Measurements from ENCODE around the gene POLR2L.

Gene POLR2L

DNA sequence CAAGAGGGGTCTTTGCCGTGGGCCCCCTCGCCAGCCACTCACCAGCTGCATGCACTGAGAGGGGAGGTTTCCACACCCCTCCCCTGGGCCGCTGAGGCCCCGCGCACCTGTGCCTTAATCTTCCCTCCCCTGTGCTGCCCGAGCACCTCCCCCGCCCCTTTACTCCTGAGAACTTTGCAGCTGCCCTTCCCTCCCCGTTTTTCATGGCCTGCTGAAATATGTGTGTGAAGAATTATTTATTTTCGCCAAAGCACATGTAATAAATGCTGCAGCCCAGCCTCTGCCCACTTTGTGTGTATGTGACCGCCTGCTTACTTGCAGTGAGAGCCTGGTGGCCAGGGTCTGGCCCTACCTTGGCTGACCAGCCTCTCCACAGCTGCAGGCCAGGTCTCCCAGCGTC is 17.4 kb downstream of the POLR2L start:
- DNase-seq = no peak

DNA sequence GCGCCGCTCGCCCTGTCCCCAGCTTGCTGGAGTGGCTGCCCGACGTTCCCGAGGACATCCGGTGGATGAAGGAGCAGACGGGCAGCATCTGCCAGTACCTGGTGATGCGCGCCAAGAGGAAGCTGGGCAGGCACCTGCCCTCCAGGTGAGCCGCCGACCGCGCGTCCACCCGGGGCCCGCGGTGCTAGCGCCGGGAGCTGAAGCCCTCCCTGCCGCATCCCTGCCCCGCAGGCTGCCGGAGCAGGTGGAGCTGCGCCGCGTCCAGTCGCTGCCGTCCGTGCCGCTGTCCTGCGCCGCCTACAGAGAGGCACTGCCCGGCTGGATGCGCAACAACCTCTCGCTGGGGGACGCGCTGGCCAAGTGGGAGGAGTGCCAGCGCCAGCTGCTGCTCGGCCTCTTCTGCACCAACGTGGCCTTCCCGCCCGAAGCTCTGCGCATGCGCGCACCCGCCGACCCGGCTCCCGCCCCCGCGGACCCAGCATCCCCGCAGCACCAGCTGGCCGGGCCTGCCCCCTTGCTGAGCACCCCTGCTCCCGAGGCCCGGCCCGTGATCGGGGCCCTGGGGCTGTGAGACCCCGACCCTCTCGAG is 17.9 kb downstream of the POLR2L start:
- DNase-seq = no peak

DNA sequence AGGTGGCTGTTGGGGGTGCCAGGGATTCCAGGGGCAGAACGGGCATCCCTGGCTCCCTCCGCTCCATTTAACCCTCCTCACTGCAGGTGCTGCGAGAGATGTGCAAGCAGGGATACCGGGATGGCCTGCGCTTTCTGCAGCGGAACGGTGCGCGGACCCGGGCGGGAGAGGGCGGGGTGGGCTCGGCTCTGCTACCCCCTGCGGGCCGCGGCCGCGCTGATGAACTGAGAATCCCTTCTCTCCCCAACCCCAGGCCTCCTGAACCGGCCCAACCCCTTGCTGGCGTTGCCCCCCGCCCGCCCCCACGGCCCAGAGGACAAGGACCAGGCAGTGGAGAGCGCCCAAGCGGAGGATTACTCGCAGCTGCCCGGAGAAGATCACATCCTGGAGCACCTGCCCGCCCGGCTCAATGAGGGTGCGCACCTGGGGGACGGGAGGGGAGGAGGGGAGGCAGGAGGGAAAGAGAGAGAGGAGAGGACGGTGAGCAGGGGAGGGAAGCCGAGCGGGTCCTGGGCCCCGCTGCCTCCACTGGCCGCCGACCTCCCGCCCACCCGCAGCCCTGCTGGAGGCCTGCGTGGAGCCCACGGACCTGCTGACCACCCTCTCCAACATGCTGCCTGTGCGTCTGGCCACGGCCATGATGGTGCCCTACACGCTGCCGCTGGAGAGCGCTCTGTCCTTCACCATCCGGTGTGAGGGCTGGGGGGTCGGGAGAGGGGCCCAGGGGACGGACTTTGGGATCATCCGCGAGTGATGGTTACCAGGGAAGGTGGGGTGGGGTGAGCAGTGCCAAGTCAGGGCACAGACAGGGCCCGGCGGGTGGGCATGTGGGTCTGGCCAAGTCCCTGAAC is 18.7 kb downstream of the POLR2L start:
- DNase-seq = no peak

DNA sequence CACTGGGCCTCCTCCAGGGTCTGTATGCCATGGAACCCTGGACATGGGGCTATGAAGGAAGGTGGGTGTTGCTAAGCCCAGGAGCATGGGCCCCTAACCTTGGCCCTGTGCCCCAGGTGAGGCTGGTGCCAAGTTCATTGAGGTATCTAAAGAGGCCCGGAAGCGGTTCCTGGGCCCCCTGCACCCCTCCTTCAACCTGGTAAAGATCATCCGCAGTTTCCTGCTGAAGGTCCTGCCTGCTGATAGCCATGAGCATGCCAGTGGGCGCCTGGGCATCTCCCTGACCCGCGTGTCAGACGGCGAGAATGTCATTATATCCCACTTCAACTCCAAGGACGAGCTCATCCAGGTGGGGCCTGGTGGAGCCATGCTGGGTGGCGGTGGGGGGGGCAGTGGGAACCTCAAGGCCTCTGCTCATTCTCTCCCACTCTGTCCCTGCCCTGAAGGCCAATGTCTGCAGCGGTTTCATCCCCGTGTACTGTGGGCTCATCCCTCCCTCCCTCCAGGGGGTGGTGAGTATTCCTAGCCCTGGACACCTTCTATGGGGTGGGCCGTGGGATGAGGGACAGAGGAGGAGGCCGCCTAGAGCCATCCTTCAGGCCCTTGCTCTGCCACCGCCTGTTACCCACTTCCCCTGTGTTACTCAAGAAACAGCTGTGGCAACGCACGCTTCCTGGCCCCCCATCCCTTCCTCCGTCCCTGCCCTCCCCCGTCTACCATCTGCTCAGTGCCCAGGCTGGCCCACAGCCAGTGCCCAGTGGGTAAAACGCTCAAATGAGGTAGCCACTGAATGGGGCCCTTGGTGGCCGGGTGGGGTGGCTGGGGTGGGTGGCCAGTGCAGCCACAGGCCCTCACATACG is 20.6 kb downstream of the POLR2L start:
- DNase-seq = no peak

DNA sequence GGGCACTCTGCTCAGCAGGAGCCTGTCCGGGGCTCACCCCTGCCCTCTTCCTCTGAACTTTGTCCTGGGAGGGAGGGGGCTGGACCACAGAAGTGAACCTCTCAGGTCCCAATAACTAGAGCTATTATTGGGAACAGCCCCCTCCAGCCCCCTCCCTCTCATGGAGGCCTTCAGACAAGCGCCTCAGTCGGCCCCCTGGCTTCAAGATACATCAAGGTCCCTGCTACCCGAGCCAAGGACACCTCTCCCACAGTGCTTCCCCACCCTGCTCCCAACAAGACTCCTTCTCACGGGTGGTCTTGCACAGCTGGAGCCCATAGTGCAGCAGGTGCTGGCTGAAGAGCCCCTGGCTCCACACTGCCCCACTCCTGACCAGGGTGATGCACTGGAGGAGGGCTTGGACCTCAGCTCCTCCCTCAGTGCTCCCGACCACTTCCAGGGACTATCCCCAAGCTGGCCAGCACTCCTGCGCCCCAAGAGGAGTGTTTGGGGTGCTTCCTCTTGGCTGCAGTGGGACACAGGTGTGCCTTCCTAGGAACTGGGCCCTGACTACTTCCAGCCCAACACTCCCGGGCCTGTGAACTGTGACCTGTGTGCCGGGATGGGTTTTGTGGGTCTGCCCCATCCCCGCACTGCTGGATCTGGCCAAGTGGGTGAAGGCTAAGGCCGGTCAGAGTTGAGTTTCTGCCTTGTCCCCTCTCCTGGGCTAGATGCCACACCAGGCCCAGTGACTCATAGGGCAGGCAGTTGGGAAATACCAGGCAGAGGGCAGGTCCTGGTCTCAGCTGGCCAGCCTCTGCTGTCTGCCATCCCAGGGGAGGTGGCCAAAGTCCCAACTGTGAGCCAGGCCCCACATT is 21.4 kb downstream of the POLR2L start:
- peak in 1 of 2 experiments; percentile 81 for DNase-seq

DNA sequence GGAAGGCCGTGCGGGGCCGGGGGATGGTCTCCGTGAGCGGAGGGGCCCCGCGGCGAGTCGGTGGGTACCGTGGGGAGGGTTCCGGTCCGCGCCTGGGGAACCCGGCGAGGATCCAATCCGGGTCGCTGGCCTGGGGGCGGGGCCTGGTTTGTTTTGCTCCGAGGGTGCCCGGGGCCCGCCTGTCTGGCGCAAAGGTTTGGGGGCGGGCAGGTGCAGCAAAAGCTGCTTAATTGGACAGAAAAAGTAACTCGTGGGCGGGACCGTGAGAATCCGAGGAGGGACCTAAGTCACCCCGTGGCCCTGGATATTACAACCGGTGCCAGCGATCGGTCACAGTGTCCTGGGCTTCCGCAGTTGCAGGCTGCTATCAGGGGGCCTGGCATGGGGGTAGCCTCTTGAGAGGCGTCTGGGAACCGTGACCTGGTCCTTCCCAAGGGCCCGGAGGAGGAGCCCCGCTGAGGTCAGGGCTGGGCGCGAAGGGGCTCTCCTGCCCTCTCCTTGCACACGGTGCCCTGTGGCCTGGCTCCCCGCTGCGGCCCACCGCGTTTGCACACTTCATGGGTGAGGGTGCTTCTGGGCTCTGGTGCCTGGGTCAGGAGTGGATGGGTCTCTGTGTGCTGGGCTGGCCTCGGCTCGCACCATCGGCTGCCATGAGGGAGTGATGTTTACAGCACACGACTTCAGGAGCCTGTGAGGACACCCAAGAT is 22.2 kb downstream of the POLR2L start:
- DNase-seq = peak; percentile 86 to 89

DNA sequence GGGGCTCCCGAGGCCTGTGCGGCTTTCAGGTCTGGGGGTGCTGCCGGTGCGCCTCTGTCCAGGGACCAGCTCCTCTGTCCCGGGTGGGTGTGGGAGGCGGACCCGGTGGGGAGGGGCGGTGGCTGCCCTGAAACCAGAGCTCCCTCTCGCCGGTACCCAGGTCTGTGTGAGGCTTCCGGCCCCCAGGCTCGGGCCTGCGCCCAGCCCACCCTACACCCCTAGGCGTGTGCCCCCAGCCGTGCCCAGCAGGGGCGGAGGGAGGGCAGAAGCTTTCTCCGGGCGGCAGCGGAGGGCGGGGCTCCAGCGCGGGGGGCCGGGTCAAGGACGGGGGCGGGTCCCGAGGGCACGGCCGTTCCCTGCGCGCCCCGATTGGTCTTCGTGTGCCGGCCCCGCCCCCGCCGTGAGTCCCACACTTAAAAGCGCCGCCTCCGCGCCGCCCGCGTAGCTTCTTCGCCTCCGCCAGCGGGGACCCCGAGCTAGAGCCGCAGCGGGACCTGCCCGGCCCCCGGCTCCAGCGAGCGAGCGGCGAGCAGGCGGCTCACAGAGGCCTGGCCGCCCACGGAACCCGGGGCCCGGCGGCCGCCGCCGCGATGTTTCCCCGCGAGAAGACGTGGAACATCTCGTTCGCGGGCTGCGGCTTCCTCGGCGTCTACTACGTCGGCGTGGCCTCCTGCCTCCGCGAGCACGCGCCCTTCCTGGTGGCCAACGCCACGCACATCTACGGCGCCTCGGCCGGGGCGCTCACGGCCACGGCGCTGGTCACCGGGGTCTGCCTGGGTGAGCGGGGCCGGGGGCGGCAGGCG is 23.0 kb downstream of the POLR2L start:
- peak in 1 of 2 experiments; percentile 82 for DNase-seq

DNA sequence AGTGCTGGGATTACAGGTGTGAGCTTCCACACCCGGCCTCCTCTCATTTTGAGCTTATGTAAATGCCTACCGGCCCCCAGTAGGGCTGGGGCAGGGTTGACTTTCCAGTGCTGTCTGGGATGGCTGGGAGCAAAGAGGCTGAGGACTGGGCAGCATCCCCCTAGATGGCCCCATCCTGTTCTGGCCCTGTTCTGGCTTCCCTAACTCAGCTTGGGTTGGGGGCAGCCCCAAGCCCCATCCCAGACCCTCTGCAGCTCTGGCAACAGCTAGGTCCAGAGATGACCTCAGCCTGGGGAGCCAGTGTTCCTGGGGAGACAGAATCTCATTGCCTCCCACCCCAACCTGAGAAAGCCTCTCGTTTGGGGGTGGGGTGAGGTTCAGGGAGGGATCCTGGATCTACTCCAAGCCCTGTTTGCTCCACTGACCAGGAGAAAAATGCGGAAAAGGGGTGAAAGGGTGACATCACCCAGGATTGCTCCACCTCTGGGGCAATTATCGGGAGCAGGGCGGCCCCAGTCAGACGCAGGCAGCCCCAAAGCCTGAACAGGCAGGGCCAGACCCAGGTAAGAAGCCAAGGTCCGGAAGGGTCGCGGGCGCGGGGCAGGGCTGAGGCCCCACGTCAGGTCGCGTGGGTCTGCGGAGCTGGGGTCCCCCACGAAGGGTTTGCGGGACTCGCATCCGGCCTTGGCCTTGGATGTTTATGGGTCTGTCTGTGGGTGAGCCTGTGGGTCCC is 23.8 kb downstream of the POLR2L start, which contains the start of gene PNPLA2:
PNPLA2 (plus strand) TSS at position 519 of the 733 bp plus-strand sequence. CDS start 805 bp downstream, outside the sequence.
- no peak for DNase-seq

DNA sequence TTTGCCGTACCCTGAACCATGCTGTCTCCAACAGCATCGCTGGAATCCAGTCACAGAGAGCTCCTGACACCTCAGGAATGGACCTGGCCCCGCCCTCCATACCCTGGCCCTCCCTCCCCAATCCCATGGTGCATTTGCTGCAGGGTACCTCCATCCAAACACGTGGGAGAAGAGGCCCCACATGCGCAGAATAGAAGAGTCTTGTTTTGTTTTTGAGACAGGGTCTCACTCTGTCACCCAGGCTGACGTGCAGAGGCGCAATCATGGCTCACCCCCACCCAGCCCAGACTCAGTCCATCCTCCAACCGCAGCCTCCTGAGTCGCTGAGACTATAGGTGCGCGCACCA is 25.9 kb downstream of the POLR2L start:
- DNase-seq = no peak

DNA sequence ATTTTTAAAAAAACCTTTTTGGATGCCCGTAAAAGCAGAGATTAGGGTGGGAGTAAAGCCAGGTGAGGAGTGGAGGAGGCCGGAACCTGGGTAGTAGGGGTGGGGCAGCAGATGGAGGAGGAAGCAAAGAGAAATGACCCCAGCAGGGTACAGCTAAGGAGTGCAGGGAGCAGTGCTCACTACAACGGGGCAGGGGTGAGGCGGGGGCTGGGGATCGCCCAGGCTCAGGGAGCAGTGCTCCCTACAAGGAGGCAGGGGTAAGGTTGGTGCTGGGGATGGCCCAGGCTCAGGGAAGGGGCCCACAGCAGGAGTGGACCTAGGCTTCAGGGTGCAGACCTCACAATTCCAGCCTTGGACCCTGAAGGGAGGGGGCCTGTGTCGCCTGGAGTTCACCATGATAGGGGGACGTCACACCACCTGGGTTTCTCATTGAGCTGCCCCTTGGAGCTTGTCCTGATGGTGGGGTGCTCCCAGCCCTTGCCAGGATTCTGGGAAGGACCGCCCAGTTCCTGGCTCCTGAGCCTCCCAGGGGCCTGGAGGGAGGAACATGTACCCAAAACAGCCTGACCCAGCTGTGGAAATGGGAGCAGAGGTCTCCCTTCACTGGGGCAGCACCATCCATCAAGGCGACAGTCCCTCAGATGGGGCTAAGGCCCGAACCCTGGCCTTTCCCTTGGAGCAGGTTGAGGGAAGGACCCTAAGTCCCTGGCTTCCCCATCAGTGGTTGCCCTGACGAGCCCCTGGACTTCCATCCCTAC is 26.5 kb downstream of the POLR2L start:
- DNase-seq = no peak

DNA sequence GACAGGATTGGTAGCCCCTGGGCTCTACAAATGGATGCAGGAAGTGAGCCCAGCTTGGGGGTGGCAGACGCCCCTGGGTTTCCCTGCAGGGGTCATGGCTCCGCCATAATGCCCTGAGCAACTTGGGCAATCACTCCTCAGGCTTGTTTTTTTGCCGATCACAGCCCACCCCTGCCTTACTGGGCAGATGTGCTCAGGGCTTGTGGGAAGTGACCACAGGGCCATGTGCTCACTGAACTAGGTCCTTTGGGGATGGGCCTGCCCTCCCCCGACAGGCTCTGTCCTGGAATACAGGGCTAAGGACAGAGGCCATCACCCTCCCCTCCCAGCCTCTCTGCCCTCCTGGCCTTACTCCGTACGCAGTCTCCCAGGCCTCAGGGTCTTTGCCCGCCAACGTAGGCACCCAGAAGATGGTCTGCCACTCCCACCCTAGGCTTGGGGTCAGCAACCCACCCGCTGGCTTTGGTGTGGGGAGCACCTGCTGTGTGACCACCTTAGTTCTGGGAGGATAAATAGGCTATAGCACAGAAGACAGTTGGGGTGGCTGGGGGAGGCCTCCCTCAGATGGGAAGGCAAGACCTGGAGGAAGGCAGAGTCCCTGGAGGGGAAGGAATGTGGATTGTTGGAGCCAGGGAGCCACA is 28.8 kb downstream of the POLR2L start:
- DNase-seq = no peak

DNA sequence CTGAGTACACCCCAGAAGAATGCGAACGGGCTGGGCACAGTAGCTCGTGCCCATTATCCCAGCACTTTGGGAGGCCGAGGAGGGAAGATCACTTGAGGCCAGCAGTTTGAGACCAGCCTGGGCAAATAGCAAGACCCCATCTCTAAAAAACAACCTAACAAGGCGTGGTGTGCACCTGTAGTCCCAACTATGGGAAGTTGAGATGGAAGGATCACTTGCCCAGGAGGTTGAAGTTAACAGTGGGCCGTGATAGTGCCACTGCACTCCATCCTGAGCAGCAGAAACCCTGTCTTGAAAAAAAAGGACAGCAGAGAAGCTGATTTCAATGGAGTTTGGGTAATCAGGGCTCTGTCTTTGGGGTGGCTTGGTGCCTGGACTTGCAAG is 29.3 kb downstream of the POLR2L start:
- DNase-seq = no peak

DNA sequence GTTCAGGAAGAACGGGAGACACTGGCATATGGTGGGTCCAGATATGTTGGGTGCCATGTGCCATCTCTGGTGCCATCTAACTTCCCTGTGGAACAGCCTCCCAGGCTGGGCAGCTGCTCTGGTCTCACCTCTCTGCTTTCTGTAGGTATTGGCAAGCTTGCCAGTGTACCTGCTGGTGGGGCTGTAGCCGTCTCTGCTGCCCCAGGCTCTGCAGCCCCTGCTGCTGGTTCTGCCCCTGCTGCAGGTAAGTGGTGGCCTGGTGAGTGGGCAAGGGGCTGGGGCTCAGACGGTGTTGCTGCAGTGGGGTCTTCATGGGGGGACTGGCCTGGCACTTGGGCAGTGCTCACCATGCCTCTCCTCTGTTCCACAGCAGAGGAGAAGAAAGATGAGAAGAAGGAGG is 29.9 kb downstream of the POLR2L start:
- DNase-seq = no peak

DNA sequence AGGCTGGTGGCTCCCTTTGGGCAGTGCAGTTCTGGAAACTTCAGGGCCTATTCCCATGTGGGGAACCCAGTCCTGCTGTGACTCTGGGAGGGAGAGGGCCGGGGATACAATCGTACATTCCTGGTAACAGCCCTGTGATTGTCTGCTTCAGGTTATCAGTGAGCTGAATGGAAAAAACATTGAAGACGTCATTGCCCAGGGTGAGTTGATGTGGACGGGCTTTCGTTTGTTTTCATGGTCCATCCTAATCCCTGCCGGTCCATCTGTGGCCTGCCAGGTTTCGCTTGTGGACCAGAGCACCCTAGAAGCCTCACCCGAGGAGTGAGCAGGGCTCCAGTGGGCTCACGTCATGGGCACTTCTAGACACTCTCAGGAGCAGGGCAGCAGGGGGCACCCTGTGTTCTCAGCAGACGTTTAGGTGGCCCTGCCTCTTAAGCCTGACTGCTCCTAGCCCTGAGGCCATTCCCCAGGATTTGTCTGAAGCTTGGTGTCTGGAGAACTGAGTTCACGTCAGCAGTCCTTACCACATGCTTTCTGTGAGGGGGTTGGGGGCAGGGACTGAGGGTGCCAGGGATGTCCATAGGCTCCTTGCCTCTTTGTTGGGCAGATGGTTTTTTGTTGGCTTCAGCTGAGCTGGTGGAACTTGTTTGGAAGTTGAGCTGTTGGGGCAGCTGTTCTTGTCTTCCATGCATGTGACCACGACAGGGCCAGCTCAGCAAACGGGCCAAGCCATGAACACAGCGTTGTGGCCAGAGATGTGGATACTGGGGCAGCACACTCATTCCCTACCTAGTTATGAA is 30.7 kb downstream of the POLR2L start:
- no peak for DNase-seq

DNA sequence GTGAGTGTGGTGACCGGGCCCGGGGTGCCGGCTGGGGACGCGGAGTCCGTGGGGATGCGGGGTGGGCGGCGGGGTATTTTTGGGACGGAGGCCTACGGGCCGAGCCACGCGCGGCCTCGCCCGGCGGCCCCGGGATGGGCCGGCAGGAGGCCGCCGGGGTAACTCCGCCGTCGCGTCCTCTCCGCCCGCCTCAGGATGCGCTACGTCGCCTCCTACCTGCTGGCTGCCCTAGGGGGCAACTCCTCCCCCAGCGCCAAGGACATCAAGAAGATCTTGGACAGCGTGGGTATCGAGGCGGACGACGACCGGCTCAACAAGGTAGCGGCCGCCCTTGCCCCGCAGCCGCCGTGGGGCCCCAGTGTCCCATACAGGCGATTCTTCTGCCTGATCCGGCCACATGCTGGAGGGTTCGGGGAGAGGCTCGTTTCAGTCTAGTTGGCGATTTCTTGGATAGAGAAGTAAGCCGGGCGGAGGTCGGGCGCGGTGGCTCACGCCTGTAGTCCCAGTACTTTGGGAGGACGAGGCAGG is 32.2 kb downstream of the POLR2L start:
- no peak for DNase-seq

DNA sequence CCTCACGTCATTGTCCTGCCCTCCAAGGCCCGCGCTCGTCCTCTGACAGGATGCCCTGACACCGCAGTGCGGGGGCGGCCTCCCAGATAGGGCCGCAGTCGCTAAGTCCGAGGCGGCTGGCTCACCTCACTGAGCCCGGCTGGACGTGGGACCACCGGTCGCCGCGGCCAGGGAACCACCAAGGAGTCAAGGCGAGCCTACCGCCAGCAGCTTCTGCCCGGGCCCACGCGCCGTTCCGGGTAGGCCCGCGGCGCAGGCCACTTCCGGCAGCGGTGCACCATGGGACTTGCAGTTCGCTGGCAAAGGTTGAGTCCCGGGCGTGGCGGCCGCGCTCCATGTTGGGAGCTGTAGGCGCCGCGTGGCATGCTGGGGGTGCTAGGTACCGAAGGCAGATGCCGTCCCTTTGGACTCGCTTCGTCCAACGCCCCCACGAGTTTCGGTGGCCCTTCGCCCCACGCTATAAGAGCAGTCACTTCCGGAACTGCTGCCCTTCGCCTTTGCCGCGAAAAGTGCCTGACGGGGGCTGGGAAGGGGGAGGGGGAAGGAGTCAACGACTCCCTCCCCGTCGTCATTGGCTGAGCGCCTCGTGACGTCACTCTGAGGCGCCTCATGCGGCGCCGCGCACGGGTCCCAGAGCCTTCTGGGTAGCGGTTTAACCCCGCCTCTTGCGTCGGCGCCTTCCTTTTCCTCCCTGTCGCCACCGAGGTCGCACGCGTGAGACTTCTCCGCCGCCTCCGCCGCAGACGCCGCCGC is 32.9 kb downstream of the POLR2L start, which contains the start of gene RPLP2:
RPLP2 (plus strand) TSS at position 681 of the 753 bp plus-strand sequence. CDS start 268 bp downstream, outside the sequence.
- DNase-seq = peak; percentile 96 to 97

All from SW 1271 (cell line).